Activated CD4-positive, alpha-beta memory T cell treated with anti-CD3 and anti-CD28 coated beads for 36 hours (primary cell): Measurements from ENCODE around the gene LEMD3. TPM values are rescaled to one million over a fixed set of nuclear protein-coding genes. Genes with fewer than 3 reads are reported as not detected.

Experiments used
- CTCF ChIA-PET: fragments of 350-600 bp; sonication (Branson Sonifier 250); formaldehyde crosslinking; loops from one replicate; lab custom pipeline; 2021; ENCODE audit warnings: antibody characterized with exemption, inconsistent platforms; lab: Charles Lee
- POLR2A ChIA-PET: fragments of 350-600 bp; sonication (Branson Sonifier 250); formaldehyde crosslinking; loops from one replicate; lab custom pipeline; 2021; ENCODE audit warnings: antibody characterized with exemption; lab: Charles Lee
- DNase-seq: peaks from one replicate; pipeline ENCODE4 v3.0.0-alpha.2; 2020
- H3K27ac Mint-ChIP-seq: one replicate; pipeline ENCODE4 v1.8.0; 2021; ENCODE audit warnings: mixed read lengths
- H3K27me3 Mint-ChIP-seq: one replicate; pipeline ENCODE4 v1.8.0; 2021; ENCODE audit warnings: mixed read lengths
- H3K36me3 Mint-ChIP-seq: one replicate; pipeline ENCODE4 v1.8.0; 2021; ENCODE audit warnings: mixed read lengths
- H3K4me1 Mint-ChIP-seq: one replicate; pipeline ENCODE4 v1.8.0; 2021; ENCODE audit warnings: low read depth, mixed read lengths
- H3K4me3 Mint-ChIP-seq: one replicate; pipeline ENCODE4 v1.8.0; 2021; ENCODE audit warnings: mild to moderate bottlenecking, mixed read lengths
- H3K9me3 Mint-ChIP-seq: one replicate; pipeline ENCODE4 v1.8.0; 2021; ENCODE audit warnings: mixed read lengths
- intact Hi-C: fragments of 100-400 bp; cut with micrococcal nuclease; formaldehyde crosslinking; loops from one replicate; pipeline ENCODE4 v1.15.1; 2023
- total RNA-seq, 2 experiments: library from RNA; stranded (reverse); gene quantifications; one replicate each; pipeline ENCODE4 v1.2.3, GENCODE V29; 2021

The LEMD3 gene
- total RNA-seq = 10 to 100 TPM; 16.5 to 19.5 TPM

- POLR2A ChIA-PET = interaction anchor here (0.7 to 3.6 kb wide), 9 partner anchors 13 to 1133 kb away, joined by 3 to 21 read pairs (median 4); partner anchors contain the start of genes HELB and LLPH
- intact Hi-C loops = loop anchor here (1.0 to 10.0 kb wide), 7 partner anchors 13 to 1135 kb away; partner anchors contain the start of genes GNS, HELB and WIF1
- no peaks in the 10 kb centered on the region for H3K9me3 Mint-ChIP-seq
- H3K36me3 Mint-ChIP-seq = peaks cover 16% of the 10 kb centered on the region
- DNase-seq = peak; percentile 95
- H3K27me3 Mint-ChIP-seq = no peaks in the 10 kb centered on the region
- H3K27ac Mint-ChIP-seq = peak within 1 kb of the TSS; percentile 97
- H3K4me3 Mint-ChIP-seq = peak within 1 kb of the TSS; percentile 99
- CTCF ChIA-PET = interaction anchor here (1.0 to 1.9 kb wide), 7 partner anchors 13 to 373 kb away, joined by 3 to 12 read pairs (median 5); no protein-coding TSS in a partner anchor
- peaks cover 26% of the 10 kb centered on the region for H3K4me1 Mint-ChIP-seq
Measured at GRCh38 chr12:65169320-65170208, at the start of gene LEMD3. Gene LEMD3 (plus strand): TSS chr12:65169583. CDS start chr12:65169597, 14 bp downstream.

- ChIA-PET CTCF (interaction anchor here (1.0 to 1.9 kb wide), 3 partner anchors 229 to 319 kb away, joined by 3 to 27 read pairs (median 4); no protein-coding TSS in a partner anchor), POLR2A (no interaction called here)
- peak; percentile 29 for DNase-seq
- Mint-ChIP-seq H3K27ac (no peak within 1 kb of the TSS), H3K36me3 (no peaks in the 10 kb centered on the region), H3K4me1 (peaks cover 6% of the 10 kb centered on the region), H3K27me3 (peaks cover 35% of the 10 kb centered on the region), H3K4me3 (no peak within 1 kb of the TSS), H3K9me3 (no peaks in the 10 kb centered on the region)
- intact Hi-C loops = loop anchor here (5.0 kb wide), 1 partner anchor 46 kb away; the partner anchor contains the start of gene LEMD3
Measured at GRCh38 chr12:65121049-65121955, 48.1 kb upstream of the LEMD3 start, which contains the start of gene WIF1. Gene WIF1 (minus strand): TSS chr12:65121305. CDS start chr12:65121191, 114 bp downstream.

GRCh38 chr12:65121956-65122469 is 47.4 kb upstream of the LEMD3 start:
- ChIA-PET CTCF (interaction anchor here (0.9 to 1.9 kb wide), 4 partner anchors 47 to 326 kb away, joined by 3 to 27 read pairs (median 6); partner anchors contain the start of gene LEMD3), POLR2A (no interaction called here)
- no peak for DNase-seq
- Mint-ChIP-seq H3K4me3 (no peak overlapping the region), H3K9me3 (no peaks in the 10 kb centered on the region), H3K36me3 (no peaks in the 10 kb centered on the region), H3K27ac (no peak overlapping the region), H3K4me1 (peaks cover 6% of the 10 kb centered on the region), H3K27me3 (peaks cover 34% of the 10 kb centered on the region)
- intact Hi-C loops = loop anchor here (5.0 kb wide), 1 partner anchor 45 kb away; the partner anchor contains the start of gene LEMD3

GRCh38 chr12:65122703-65123102 is 46.7 kb upstream of the LEMD3 start:
- peaks cover 6% of the 10 kb centered on the region for H3K4me1 Mint-ChIP-seq
- no peak overlapping the region for H3K27ac Mint-ChIP-seq
- no peaks in the 10 kb centered on the region for H3K36me3 Mint-ChIP-seq
- no peak for DNase-seq
- H3K27me3 Mint-ChIP-seq = peaks cover 34% of the 10 kb centered on the region
- no peak overlapping the region for H3K4me3 Mint-ChIP-seq
- POLR2A ChIA-PET = no interaction called here
- H3K9me3 Mint-ChIP-seq = no peaks in the 10 kb centered on the region
- CTCF ChIA-PET = interaction anchor here (0.6 to 1.9 kb wide), 9 partner anchors 12 to 327 kb away, joined by 3 to 27 read pairs (median 4); partner anchors contain the start of gene LEMD3
- intact Hi-C loops = loop anchor here (1.0 to 5.0 kb wide), 3 partner anchors 45 to 326 kb away; partner anchors contain the start of gene LEMD3

- intact Hi-C loops = loop anchor here (1.0 to 5.0 kb wide), 3 partner anchors 44 to 327 kb away; partner anchors contain the start of gene LEMD3
- no peaks in the 10 kb centered on the region for H3K36me3 Mint-ChIP-seq
- POLR2A ChIA-PET = no interaction called here
- H3K27ac Mint-ChIP-seq = no peak overlapping the region
- no peak overlapping the region for H3K4me3 Mint-ChIP-seq
- DNase-seq = no peak
- peaks cover 32% of the 10 kb centered on the region for H3K27me3 Mint-ChIP-seq
- H3K9me3 Mint-ChIP-seq = no peaks in the 10 kb centered on the region
- CTCF ChIA-PET = interaction anchor here (0.6 to 1.9 kb wide), 11 partner anchors 12 to 342 kb away, joined by 3 to 27 read pairs (median 4); no protein-coding TSS in a partner anchor
- peaks cover 6% of the 10 kb centered on the region for H3K4me1 Mint-ChIP-seq
Measured at GRCh38 chr12:65123435-65124063, 45.8 kb upstream of the LEMD3 start.

- H3K9me3 Mint-ChIP-seq = no peaks in the 10 kb centered on the region
- CTCF ChIA-PET = interaction anchor here (1.1 to 1.4 kb wide), 2 partner anchors 107 to 235 kb away, joined by 3 to 5 read pairs; no protein-coding TSS in a partner anchor
- no peak overlapping the region for H3K27ac Mint-ChIP-seq
- no peak for DNase-seq
- peaks cover 30% of the 10 kb centered on the region for H3K27me3 Mint-ChIP-seq
- intact Hi-C loops = no loop called here
- no peak overlapping the region for H3K4me3 Mint-ChIP-seq
- POLR2A ChIA-PET = no interaction called here
- no peaks in the 10 kb centered on the region for H3K36me3 Mint-ChIP-seq
- H3K4me1 Mint-ChIP-seq = peaks cover 6% of the 10 kb centered on the region
Measured at GRCh38 chr12:65125247-65125646, 44.1 kb upstream of the LEMD3 start.

GRCh38 chr12:65125975-65126374 is 43.4 kb upstream of the LEMD3 start:
- intact Hi-C loops = no loop called here
- no peaks in the 10 kb centered on the region for H3K36me3 Mint-ChIP-seq
- H3K27me3 Mint-ChIP-seq = peaks cover 23% of the 10 kb centered on the region
- peaks cover under 1% of the 10 kb centered on the region for H3K4me1 Mint-ChIP-seq
- no peaks in the 10 kb centered on the region for H3K9me3 Mint-ChIP-seq
- no peak overlapping the region for H3K27ac Mint-ChIP-seq
- ChIA-PET CTCF (interaction anchor here (1.1 to 1.2 kb wide), 2 partner anchors 236 to 330 kb away, joined by 5 to 7 read pairs; no protein-coding TSS in a partner anchor), POLR2A (no interaction called here)
- H3K4me3 Mint-ChIP-seq = no peak overlapping the region
- no peak for DNase-seq

- Mint-ChIP-seq H3K27ac (no peak overlapping the region), H3K4me1 (no peaks in the 10 kb centered on the region), H3K36me3 (no peaks in the 10 kb centered on the region), H3K4me3 (no peak overlapping the region), H3K9me3 (no peaks in the 10 kb centered on the region), H3K27me3 (peaks cover 24% of the 10 kb centered on the region)
- intact Hi-C loops = no loop called here
- no peak for DNase-seq
- POLR2A ChIA-PET = no interaction called here
- CTCF ChIA-PET = interaction anchor here (1.2 kb wide), 1 partner anchor 331 kb away, joined by 7 read pairs; no protein-coding TSS in a partner anchor
Measured at GRCh38 chr12:65126482-65126881, 42.9 kb upstream of the LEMD3 start.

GRCh38 chr12:65133879-65134278 is 35.5 kb upstream of the LEMD3 start:
- H3K27me3 Mint-ChIP-seq = peaks cover 6% of the 10 kb centered on the region
- ChIA-PET POLR2A (no interaction called here), CTCF (interaction anchor here (0.6 kb wide), 1 partner anchor 101 kb away, joined by 3 read pairs; no protein-coding TSS in a partner anchor)
- no peak overlapping the region for H3K4me3 Mint-ChIP-seq
- H3K4me1 Mint-ChIP-seq = no peaks in the 10 kb centered on the region
- peaks cover 4% of the 10 kb centered on the region for H3K36me3 Mint-ChIP-seq
- no peak overlapping the region for H3K27ac Mint-ChIP-seq
- H3K9me3 Mint-ChIP-seq = peaks cover 5% of the 10 kb centered on the region
- intact Hi-C loops = no loop called here
- DNase-seq = no peak

- H3K4me1 Mint-ChIP-seq = no peaks in the 10 kb centered on the region
- no peak overlapping the region for H3K4me3 Mint-ChIP-seq
- DNase-seq = no peak
- POLR2A ChIA-PET = no interaction called here
- H3K27ac Mint-ChIP-seq = no peak overlapping the region
- CTCF ChIA-PET = no interaction called here
- H3K9me3 Mint-ChIP-seq = peaks cover 5% of the 10 kb centered on the region
- intact Hi-C loops = no loop called here
- H3K27me3 Mint-ChIP-seq = peaks cover 8% of the 10 kb centered on the region
- peaks cover 4% of the 10 kb centered on the region for H3K36me3 Mint-ChIP-seq
Measured at GRCh38 chr12:65139389-65139788, 30.0 kb upstream of the LEMD3 start.
